Left renal cortex interstitium (tissue), 4 donors: ENCODE measurements around the gene SAFB2. TPM values are rescaled to one million over a fixed set of nuclear protein-coding genes. Genes with fewer than 3 reads are reported as not detected.

Experiments
- DNase-seq, 4 donors: peaks; one replicate each; pipeline ENCODE4 v3.0.0-alpha.2; 2013; ENCODE audit warnings: low read depth in 4 of 4, low spot score in 2 of 4, missing footprints in 1 of 4
- polyA plus RNA-seq, 4 donors: library from polyadenylated mRNA; unstranded; fragments of 120-200 nt; gene quantifications; one replicate each; pipeline ENCODE4 v1.2.1, GENCODE V29; 2013; ENCODE audit not compliant: insufficient read length in 4 of 4

The SAFB2 gene
- polyA plus RNA-seq, 4 donors: 51.1 to 120 (median 91.7) TPM

GRCh38 chr19:5635427-5635826 lies 12.9 kb upstream of the SAFB2 start:
- no peak for DNase-seq

GRCh38 chr19:5632657-5633056 lies 10.1 kb upstream of the SAFB2 start:
- DNase-seq: no peak

GRCh38 chr19:5632241-5632612 lies 9.7 kb upstream of the SAFB2 start:
- no peak for DNase-seq

GRCh38 chr19:5631567-5632240 lies 9.1 kb upstream of the SAFB2 start:
- DNase-seq: no peak

GRCh38 chr19:5628919-5629481 lies 6.4 kb upstream of the SAFB2 start:
- no peak for DNase-seq

- DNase-seq: no peak
These were observed 5.9 kb upstream of the SAFB2 start for GRCh38 chr19:5628461-5628860.

GRCh38 chr19:5627395-5627904 lies 4.9 kb upstream of the SAFB2 start:
- no peak for DNase-seq

GRCh38 chr19:5625641-5626040 lies 3.1 kb upstream of the SAFB2 start:
- no peak for DNase-seq

- no peak for DNase-seq
These were observed 2.2 kb upstream of the SAFB2 start for GRCh38 chr19:5624741-5625278.

- DNase-seq: no peak
These were observed 1.6 kb upstream of the SAFB2 start for GRCh38 chr19:5624018-5624663.

GRCh38 chr19:5623397-5624017 lies 931 bp upstream of the SAFB2 start:
- DNase-seq: no peak

- DNase-seq: no peak
These were observed 571 bp downstream of the SAFB2 start for GRCh38 chr19:5621945-5622464.

- DNase-seq: no peak
These were observed 1.1 kb downstream of the SAFB2 start for GRCh38 chr19:5621311-5621944.

- no peak for DNase-seq
These were observed 2.6 kb downstream of the SAFB2 start for GRCh38 chr19:5619946-5620345.

- DNase-seq: no peak
These were observed 4.0 kb downstream of the SAFB2 start for GRCh38 chr19:5618591-5618990.

GRCh38 chr19:5617080-5617479 lies 5.5 kb downstream of the SAFB2 start:
- DNase-seq: no peak

- DNase-seq: no peak
These were observed 6.7 kb downstream of the SAFB2 start for GRCh38 chr19:5615756-5616327.

- no peak for DNase-seq
These were observed 9.4 kb downstream of the SAFB2 start for GRCh38 chr19:5612891-5613865.

GRCh38 chr19:5609881-5610448 lies 12.6 kb downstream of the SAFB2 start:
- no peak for DNase-seq
